ENCODE measurements around the gene ZFAND3.

DNA sequence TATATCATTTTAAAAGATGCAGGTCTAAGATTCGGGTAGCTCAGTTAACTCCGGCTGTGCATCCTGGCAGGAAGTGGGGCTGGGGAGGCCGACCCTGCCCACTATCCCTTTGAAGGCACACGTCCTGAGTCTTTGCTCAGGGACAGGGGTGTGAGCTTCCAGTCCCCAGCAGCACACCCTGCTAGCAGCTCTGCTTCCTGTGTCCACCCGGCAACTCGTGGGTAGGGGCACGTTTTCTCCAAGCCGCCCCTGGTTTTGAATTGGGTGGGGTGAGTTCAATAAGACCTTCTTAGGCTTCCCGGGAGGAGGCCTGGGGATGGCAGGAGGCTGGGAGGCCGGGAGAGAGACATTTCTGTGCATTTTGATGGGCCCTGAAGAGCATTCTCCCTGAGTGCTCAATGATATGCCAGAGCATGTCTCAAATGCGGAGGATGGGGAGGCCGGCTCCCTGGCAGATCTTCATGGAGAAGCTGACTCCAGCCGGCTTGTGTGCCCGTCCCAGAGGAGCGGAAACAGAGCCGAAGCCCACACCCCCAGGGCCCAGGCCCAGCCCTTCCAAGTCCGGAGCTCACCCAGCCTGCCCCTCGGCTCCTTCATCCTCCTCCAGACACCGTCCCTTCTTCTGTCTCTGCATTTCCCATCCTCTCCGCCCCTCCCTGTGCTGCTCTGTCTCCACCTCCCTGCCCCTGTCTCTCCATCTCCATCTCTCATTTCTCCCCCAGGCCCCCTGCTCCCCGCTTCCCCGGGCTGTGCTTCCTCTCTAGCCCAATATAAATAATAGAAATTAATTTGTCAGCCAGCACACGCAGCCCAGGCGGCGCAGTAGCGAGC, 36.3 kb upstream of the ZFAND3 start:
- TF ChIP-seq POLR2A (IDR thresholded peaks at IDR 0.05): no peak
- TF ChIP-seq, protein P1, sequence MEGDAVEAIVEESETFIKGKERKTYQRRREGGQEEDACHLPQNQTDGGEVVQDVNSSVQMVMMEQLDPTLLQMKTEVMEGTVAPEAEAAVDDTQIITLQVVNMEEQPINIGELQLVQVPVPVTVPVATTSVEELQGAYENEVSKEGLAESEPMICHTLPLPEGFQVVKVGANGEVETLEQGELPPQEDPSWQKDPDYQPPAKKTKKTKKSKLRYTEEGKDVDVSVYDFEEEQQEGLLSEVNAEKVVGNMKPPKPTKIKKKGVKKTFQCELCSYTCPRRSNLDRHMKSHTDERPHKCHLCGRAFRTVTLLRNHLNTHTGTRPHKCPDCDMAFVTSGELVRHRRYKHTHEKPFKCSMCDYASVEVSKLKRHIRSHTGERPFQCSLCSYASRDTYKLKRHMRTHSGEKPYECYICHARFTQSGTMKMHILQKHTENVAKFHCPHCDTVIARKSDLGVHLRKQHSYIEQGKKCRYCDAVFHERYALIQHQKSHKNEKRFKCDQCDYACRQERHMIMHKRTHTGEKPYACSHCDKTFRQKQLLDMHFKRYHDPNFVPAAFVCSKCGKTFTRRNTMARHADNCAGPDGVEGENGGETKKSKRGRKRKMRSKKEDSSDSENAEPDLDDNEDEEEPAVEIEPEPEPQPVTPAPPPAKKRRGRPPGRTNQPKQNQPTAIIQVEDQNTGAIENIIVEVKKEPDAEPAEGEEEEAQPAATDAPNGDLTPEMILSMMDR (IDR thresholded peaks at IDR 0.05): no peak
- TF ChIP-seq EP300 (IDR thresholded peaks at IDR 0.05): no peak
